Measurements from ENCODE around the gene GATAD2B.
A peak's percentile ranks its signal among the peaks of the same experiment; 100 is the strongest.
"Not testable (repeated sequence)": the region's sequence is repeated elsewhere in the genome, so short reads cannot be mapped to it uniquely, and the experiment has no call there.

The GATAD2B gene

DNA sequence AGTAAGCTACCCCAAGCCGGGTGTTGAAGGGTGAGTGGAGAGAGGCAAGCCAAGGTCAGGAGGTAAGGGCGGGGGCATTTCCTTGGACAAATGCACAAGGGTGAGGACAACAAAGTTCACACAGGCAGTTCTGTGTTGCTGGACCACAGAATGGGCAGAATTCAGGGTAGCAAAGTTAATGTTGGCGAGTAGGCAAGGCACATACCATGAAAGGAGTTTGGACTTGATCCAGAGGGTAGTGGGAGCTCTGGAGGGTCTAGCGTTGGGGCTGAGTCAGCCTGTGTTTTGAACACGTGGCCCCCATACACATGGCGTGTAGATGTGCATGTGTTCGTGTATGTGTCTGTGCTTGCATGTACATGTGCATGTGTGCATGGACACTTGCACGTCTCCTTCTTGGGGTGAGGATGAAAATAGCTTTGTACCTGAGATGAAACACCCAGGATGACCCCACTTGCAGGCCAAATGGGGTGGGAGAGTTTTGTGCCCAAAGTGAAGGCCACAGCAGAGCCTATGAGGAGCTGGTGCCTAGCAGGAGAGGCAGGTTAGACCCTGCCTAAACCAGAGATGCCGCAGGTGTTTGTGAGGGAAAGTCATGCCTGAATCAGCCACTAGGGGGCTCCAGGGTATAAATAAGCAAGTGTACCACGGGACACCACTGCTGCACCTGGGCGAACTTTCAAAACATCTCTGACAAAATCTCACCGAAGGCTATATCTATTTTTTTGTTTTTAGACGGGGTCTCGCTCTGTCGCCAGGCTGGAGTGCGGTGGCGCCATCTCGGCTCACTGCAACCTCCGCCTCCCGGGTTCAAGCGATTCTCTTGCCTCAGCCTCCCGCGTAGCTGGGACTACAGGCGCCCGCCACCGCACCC is 125.7 kb downstream of the GATAD2B start:
- FAIRE-seq (peak; percentile 59), DNase-seq (ENCODE audit: low spot score) (peak; percentile 77)

DNA sequence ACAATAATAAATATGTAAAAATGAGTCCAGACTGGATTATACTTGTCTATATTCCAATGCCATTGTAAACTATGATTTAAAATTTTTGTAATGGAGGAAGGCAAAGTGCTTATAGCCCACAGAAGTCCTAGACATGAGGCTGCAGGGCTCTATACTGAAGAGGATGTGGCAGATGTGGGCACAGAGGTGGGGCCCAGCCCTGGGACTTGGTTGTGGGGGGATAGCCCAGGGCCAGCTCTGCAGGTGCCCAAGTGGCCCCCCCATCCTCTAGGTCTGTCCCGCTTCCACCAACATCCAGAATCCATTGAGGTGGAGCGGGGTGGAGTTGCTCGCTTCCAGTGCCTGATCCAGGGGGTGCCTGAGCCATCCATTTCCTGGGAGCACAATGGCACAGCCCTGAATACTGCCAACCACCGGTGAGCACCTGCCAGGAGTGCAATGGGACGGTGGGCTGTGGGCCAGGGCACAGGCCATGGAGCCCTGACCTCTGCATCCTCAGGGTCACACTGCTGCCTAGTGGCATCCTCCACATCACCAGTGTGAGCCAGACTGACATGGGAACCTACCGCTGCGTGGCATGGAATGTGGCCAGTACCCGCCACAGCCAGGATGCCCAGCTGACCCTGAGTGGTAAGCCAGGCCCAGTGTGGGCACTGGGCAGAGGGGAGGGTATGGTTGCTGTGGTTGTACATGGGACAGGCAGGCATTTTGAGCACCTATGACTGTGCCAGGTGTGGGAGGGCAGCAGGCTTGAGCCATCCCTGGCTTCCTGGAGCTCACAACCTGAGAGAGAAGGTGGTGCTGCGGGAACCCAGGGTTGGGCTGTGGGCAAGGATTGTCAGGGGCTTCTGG is 126.6 kb downstream of the GATAD2B start:
- DNase-seq (ENCODE audit: low spot score) (no peak), FAIRE-seq (peak; percentile 62)

DNA sequence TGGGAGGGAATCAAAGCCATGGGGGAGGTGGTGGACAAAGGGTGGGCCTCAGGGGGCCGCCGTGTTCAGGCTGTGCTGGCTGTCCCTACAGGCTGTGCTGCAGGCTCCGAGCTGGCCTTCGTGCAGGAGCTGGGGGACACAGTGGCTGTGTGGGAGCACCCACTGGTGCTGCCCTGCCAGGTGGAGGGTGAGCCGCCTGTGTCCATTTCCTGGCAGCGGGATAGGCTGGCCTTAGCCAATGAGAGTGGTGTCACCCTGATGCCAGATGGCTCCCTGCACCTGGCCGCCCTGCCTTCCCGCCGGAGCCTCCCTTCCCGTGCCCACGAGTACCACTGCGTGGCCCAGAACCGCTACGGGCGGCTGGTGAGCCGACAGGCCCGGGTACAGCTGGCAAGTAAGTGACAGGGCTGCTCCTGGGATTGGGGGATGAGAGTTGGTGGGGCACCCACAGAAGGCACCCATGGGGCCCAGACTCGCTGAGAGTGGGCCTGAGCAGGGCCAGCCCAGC is 127.4 kb downstream of the GATAD2B start:
- FAIRE-seq (no peak), DNase-seq (ENCODE audit: low spot score) (no peak)

DNA sequence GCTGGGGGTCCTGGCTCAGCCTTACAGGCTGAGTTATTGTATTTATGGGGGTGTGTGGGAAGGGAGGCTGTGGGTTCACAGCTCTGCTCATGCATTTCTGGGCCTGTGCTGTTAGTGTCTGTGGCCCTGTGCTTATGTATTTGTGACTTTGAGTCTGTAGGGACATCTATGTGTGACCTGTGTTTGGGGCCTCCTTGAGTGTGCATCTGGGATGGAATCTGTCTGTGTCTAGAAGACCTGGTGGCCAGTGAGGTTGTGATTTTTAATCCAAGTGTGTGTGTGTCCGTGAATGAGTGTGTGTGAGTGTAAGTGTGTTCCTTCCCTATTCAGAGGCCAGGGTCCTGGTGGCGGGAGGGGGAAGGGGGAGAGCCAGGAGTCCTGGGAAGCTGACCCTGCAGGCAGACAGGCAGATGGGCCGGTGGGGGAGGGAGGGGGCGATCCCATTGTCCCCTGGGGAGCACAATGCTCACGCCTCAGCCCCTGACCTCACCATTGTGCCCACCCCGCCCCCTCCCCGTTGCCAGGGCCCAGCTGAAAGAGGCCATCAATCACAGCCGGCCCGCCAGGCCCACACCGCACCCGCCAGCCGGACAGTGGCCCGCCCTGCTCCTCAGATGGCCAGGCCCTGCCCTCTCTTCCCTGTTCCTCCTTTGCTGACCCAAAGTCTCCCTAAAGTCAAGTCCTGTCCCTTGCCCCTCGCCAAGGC is 128.0 kb downstream of the GATAD2B start:
- FAIRE-seq (no peak), DNase-seq (ENCODE audit: low spot score) (no peak)

DNA sequence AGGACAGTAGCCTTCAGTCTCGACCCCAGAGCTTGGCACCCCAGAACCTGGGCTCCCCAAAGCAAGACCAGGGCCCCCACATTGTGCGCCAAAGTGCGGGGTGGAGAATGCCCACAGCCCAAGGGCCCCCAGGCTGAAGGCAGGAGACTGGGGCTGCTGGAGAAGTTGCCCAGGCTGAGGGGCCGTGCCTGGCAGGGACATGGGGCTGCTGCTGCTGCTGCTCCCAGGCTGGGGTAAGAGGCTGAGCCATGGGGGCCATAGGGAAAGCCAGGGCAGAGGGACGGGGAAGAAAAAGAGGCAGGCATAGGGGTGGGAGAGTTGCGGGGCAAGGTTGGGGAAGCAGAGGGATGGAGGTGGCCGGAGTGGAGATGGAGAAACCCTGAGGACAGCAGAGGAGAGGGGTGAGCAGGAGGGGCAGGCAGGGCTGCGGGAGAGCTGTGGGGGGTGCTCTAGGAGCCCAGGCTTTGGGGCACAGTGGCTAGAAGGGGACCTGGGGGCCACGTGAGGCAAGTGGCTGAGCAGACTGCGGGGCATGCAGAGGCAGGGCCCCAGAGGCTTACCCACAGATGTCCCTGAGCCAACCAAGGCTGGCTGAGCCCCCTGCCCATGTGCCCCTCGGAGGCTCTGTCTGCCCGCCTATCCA is 128.7 kb downstream of the GATAD2B start:
- FAIRE-seq (no peak), DNase-seq (ENCODE audit: low spot score) (no peak)

DNA sequence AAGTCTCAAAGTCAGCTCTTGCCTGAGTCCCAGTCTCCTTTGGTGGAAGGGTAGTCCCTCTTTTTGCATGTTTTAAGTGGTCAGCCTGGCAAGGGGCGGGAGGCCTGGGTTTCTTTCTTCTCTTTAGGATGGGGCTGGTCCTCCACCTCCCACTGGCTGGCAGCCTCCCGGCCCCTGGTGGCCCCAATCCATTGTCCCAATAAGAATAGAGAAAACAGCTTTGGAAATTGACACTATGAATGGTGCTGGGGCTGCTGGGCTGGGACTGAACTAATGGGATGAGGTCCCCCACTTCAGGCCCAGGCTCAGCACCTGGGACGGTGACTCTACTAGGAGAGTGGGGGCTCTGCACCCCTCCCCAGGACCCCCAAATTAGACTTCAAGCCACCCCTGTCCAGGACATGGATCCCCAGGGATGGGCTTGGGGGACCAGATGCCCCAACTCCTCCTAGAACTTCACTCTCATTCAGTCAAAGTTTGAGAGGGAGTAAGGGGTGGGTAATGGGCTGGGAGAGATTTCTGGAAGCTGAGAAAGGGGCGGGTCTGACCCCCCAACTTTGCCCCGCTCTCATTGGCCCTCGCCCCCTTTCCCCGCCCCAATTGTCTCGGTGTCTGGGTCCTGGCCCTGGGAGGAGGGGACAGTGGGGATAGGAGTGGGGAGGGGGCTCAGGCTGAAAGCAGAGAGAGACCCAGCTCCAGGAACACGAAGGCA is 129.4 kb downstream of the GATAD2B start:
- no peak for FAIRE-seq
- no peak for DNase-seq (ENCODE audit: low spot score)

DNA sequence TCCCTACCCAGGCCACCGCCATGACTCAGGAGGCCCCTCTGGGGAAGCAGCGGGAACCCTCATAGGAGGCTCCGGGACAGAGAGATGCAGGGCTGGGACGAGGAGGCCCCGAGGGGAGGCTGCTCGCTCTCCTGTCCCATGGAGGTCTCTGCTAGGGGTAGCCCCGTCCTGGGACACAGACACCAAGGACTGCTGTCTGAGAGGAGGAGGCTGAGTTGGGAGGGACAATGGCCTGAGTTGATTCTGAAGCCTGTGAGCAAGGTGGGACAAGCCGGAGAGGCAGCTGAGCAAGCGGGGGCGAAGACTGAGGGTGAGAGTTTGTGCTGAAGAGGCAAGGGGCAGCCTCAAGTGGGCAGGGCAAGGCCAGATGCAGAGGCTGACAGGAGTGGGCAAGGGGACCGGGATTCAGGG is 130.1 kb downstream of the GATAD2B start:
- no peak for FAIRE-seq
- no peak for DNase-seq (ENCODE audit: low spot score)

DNA sequence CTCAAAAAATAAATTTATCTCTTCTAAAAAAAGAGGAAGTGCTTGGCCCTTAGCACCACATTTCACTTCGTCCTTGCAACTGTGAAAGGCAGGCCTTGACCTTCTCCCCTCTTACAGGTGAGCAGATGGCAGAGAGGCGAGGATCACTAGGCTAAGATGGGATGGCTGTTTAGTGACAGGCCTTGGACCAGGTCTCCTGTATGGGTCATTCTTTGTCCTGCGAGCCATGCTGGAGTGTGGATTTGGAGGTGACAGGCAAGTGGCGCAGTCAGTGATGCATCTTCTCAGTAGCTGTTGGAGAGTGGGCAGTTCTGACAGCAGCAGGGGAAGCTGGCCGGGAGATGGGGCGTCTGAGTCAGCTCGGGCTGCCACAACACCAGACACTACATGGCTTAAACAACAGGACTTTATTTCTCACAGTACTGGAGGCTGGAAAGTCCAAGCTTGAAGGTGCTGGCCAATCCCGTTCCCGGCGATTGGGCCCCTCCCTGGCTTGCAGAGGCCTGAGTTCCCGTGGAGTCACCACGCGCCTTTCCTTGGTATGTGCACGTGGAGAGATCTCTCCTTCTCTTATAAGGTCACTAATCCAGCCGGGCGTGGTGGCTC is 131.0 kb downstream of the GATAD2B start:
- no peak for DNase-seq (ENCODE audit: low spot score)
- FAIRE-seq = peak; percentile 58

DNA sequence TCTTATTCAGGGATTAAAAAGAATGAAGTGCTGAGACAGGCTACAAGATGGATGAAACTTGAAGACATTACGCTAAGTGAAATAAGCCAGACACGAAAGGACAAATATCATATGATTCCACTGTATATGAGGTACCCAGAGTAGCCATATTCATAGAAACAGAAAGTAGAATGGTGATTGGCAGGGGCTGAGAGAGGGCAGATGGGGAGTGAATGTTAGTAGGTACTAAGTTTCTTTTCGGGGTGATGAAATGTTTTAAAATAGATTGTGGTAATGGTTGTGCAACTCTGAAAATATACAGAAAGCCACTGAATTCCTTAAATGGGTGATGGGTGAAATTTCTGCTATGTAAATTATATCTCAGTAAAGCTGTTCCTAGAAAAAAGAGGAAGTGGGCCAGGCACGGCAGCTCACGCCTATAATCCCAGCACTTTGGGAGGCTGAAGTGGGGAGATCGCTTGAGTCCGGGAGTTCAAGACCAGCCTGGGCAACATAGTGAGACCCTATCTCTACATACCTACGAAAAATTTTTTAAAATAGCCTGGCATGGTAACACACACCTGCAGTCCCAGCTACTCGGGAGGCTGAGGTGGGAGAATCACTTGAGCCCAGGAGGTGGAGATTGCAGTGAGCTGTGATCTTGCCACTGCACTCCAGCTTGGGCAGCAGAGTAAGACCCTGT is 131.7 kb downstream of the GATAD2B start:
- DNase-seq (ENCODE audit: low spot score) (no peak), FAIRE-seq (no peak)

DNA sequence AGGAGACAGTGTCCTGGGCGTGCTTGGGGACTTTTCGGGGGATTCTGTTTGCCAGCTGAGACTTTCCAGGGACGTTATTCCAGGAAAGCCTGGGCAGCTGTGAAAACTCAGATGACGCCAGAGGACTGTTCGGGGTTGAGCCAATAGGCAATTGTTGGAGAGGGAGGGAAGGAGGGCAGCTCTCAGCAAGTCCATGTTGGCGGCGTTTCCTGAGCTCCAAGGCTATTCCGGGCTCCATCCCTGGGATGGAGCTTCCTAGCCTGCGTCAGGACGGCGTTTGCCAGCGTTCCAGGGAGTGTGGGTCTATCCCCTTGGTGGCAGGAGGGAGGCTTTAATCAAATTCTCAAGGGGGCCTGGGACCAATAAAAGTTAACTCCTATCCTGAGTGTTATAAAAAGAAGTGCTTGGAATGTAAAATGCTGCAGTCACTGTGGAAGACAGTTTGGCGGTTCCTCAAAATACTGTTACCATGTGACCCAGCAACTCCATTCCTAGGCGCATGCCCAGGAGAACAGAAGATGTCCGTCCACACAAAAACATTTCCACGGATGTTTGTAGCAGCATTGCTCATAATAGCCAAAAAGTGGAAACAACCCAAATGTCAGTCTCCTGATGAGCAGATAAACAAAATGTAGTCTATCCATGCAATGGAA is 132.3 kb downstream of the GATAD2B start:
- FAIRE-seq (no peak), DNase-seq (ENCODE audit: low spot score) (no peak)

DNA sequence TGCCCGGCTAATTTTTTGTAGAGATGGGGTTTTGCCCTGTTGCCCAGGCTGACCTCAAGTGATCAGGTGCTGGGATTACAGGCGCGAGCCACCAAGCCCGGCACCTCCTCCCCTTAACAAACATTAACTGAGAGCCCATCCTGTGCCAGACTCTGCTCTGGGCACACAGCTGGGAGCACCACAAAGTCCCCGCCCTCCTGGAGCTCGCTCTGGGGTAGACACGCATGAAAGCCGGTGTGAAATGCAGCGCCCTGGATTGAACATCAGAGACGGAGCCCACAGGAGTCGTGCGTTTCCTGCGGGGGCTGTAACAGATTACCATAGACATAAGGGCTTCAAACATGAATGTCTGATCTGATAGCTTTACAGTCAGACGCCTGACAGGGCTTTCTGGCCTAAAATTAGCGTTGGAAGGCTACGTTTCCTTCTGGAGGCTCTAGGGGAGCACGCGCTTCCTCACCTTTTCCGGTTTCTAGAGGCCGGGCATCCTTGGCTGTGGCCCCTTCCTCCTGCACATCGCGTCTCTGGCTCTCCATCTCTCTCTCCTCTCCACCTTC is 133.2 kb downstream of the GATAD2B start:
- FAIRE-seq = no peak

DNA sequence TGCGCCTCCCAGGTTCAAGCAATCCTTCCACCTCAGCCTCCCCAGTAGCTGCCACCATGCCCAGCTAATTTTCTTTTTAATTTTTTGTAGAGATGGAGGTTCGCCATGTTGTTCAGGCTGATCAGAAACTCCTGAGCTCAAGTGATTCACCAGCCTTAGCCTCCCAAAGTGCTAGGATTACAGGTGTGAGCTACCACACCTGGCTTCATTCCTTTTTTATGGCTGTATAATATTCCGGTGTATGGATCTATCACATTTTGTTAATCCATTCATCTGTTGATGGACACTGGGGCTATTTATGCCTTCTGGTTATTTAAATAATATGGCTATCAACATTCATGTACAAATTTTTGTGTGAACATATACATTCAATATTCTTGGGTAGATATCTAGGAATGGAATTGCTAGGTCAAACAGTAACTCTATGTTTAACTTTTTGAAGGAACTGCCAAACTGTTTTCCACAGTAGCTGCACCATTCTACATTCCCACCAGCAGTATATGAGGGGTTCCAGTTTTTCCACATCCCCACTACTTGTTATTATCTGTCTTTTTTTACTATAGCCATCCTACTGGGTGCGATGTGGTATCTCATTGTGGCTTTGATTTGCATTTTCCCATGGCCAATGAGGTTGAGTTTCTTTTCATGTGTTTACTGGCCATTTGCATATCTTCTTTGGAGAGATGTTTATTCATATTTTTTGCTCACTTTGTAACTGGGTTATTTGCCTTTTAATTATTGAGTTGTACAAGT is 136.6 kb downstream of the GATAD2B start:
- FAIRE-seq (no peak), DNase-seq (ENCODE audit: low spot score) (no peak)

More for the DNA sequence above, 133.2 kb downstream of the GATAD2B start:
- no peak for DNase-seq (ENCODE audit: low spot score)

DNA sequence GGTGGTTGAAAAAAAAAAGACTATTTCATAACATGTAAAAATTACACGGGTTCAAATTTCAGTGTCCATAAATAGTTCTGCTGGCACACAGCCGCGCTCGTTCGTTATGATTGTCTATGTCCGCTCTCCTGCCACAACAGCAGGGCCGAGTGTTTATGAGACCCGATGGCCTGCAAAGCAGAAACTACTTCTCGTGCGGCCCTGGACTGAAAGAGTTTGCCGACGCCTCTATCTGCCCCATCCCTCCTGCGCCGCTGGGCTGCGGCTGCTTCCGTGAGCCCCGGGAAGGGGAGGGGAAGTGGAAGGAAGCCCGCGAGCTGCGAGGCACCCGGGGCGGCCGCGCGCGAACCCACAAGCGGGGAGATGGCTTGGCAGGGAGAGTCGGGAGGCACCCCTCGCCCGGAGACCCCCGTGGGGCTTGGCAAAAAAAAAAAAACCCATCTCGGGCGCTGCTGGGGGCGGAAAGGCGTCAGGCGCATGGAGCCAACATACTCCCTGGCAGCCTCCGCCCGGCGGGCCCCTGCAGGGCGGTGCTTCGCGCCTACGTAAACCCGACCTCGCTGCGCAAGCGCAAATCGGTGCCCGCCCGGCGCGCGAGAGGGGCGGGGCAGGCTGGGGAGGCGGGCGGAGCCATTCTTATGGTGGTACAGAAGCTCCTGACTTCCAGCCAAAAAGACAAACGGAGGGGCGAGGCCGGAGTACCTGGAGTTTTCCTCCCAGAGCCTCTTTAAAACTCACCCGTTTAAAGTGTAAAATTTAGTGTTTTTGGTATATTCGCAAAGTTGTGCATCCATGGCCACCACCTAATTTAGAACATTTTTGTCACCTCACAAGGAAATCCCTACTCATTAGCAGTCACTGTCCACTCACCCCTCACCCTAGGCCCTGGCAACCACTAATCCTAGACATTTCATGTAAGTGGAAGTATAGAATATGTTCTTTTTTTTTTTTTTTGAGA is 139.3 kb downstream of the GATAD2B start:
- peak; percentile 87 for FAIRE-seq

DNA sequence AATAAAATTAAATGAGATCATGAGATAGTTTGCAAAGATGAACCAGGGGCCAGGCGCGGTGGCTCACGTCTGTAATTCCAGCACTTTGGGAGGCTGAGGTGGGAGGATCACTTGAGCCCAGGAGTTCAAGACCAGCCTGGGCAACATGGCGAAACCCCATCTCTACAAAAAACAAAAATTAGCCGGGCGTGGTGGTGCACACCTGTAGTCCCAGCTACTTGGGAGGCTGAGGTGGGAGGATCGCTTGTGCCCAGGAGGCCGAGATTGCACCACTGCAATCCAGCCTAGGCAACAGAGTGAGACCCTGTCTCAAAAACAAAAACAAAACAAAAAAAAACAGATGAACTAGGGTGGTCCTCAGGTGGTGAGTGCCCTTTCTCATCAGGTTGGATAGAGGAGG is 140.1 kb downstream of the GATAD2B start:
- DNase-seq (ENCODE audit: low spot score); FAIRE-seq: not testable (repeated sequence)

More for the DNA sequence above, 139.3 kb downstream of the GATAD2B start:
- DNase-seq (ENCODE audit: low spot score) = peak; percentile 98

DNA sequence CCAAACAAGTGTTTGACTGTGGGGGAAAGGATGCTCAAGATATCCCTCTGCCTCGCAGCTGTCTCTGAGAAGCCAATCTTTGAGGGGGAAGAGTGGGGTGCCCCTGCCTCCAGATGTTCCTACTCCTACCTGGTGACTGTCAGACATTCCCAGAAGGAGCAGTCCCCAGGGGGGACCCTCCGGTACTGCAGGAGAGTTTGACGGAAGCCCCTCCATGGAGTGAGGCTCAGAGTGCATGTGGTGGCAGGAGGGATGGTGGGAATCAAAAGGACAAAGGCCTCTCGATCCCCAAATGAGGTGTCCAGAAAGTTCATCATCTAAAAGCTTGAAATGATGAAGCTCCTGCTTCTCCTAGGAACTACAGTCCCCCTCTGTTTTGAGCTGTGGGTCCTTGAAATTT is 142.2 kb downstream of the GATAD2B start:
- FAIRE-seq (no peak), DNase-seq (ENCODE audit: low spot score) (no peak)

DNA sequence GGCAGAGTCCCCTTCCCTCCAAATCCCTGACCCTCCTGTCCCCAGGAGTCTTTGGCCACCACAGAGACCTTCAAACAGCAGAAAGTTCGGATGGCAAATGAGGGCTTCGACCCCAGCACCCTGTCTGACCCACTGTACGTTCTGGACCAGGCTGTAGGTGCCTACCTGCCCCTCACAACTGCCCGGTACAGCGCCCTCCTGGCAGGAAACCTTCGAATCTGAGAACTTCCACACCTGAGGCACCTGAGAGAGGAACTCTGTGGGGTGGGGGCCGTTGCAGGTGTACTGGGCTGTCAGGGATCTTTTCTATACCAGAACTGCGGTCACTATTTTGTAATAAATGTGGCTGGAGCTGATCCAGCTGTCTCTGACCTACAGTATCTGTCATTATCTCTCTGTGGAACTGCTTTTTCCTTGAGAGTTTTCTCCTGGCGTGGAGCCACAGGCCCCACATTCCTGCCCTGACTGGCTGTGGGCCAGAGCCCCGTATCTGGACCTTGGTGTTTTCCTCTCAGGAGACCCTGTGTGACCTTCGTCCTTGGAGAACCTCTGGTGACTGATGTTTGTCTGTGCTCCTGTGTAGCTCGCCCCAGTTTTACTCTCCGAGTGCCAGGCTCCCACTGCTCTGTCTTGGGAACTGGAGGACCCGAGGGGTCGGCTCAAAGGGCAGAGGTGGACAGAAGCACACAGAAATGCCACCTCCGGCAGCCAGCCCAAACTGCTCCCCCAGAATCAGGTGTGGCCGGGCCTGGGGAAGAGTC is 142.8 kb downstream of the GATAD2B start:
- FAIRE-seq = no peak
- DNase-seq (ENCODE audit: low spot score) = no peak
